Endothelial cell of umbilical vein (primary cell): ENCODE measurements around the gene SLC25A34. TPM values are rescaled to one million over a fixed set of nuclear protein-coding genes. Genes with fewer than 3 reads are reported as not detected.

ENCODE experiments used
- BruUV-seq: library from RNA; stranded (reverse); fragments of 400-500 nt; replicated peaks from 2 replicates; lab custom pipeline; 2021; lab: Mats Ljungman, UMichigan
- CTCF ChIA-PET: fragments of 300-600, 350-600 bp; sonication (Branson Sonifier 250); formaldehyde crosslinking; loops from one replicate; lab custom pipeline; 2021; ENCODE audit warnings: antibody characterized with exemption, inconsistent platforms; lab: Charles Lee
- POLR2A ChIA-PET: fragments of 300-600, 350-600 bp; sonication (Branson Sonifier 250); formaldehyde crosslinking; loops from one replicate; lab custom pipeline; 2021; ENCODE audit warnings: antibody characterized with exemption, inconsistent platforms; lab: Charles Lee
- DNase-seq: peaks from one replicate; pipeline ENCODE4 v3.0.0-alpha.2; 2011; ENCODE audit warnings: low read depth, low spot score
- FAIRE-seq: peaks from 2 replicates; lab custom pipeline; 2011; peaks lifted over from hg19 to GRCh38; lab: Jason Lieb, UNC
- H2AFZ ChIP-seq: 2 replicates; pipeline ENCODE4 v1.6.0; 2012; ENCODE audit warnings: low read depth, low read length, control low read depth, inconsistent platforms
- H3K27ac ChIP-seq: 2 replicates; pipeline ENCODE4 v1.5.1; 2011; ENCODE audit warnings: low read depth, mild to moderate bottlenecking, control low read depth, low read length, moderate library complexity; ENCODE audit not compliant: insufficient read depth
- H3K27me3 ChIP-seq, 2 experiments: 2 replicates each; pipeline versions ENCODE4 v1.6.0 to v1.6.1; 2011; ENCODE audit warnings: low read length in 2 of 2, mixed read lengths in 1 of 2; ENCODE audit not compliant: control insufficient read depth in 2 of 2, insufficient read depth in 2 of 2
- H3K36me3 ChIP-seq, 2 experiments: 2 replicates in 1 of 2; 3 replicates in 1 of 2; pipeline ENCODE4 v1.5.1; 2011; ENCODE audit warnings: low read length in 2 of 2, mild to moderate bottlenecking in 1 of 2, moderate library complexity in 1 of 2; ENCODE audit not compliant: control insufficient read depth in 2 of 2, insufficient read depth in 2 of 2; ENCODE audit errors: extremely low read depth in 1 of 2
- H3K4me1 ChIP-seq: 3 replicates; pipeline ENCODE4 v1.5.1; 2011; ENCODE audit warnings: mild to moderate bottlenecking, low read length; ENCODE audit not compliant: control insufficient read depth, insufficient read depth; ENCODE audit errors: extremely low read depth
- H3K4me2 ChIP-seq: 2 replicates; pipeline ENCODE4 v1.6.1; 2011; ENCODE audit warnings: low read length, control low read depth, mixed read lengths; ENCODE audit not compliant: insufficient read depth
- H3K4me3 ChIP-seq, 3 experiments: fragments of 200-600 bp in 1 of 3; sonication (generic), shearing (Covaris generic) in 1 of 3; replicated peaks in 1 of 3; 2 replicates each; pipeline ENCODE4 v1.5.1; 2011 to 2016; ENCODE audit warnings: control low read depth in 3 of 3, low read length in 3 of 3, mild to moderate bottlenecking in 2 of 3, inconsistent platforms in 1 of 3, low read depth in 1 of 3, moderate library complexity in 1 of 3; ENCODE audit not compliant: insufficient read depth in 1 of 3
- H3K79me2 ChIP-seq: 2 replicates; pipeline ENCODE4 v1.6.0; 2012; ENCODE audit warnings: low read length, inconsistent platforms; ENCODE audit not compliant: control insufficient read depth, insufficient read depth
- H3K9ac ChIP-seq: replicated peaks from 2 replicates; pipeline ENCODE3; 2011; ENCODE audit warnings: low read length, control low read depth; ENCODE audit not compliant: insufficient read depth; ENCODE audit errors: extremely low read depth
- H3K9me1 ChIP-seq: replicated peaks from 3 replicates; pipeline ENCODE4 v1.6.0; 2011; ENCODE audit warnings: mild to moderate bottlenecking, low read length; ENCODE audit not compliant: control insufficient read depth, insufficient read depth; ENCODE audit errors: extremely low read depth
- H3K9me3 ChIP-seq: replicated peaks from 2 replicates; pipeline ENCODE4 v1.5.1; 2012; ENCODE audit warnings: low read length, inconsistent platforms; ENCODE audit not compliant: control insufficient read depth, insufficient read depth
- H4K20me1 ChIP-seq: replicated peaks from 2 replicates; pipeline ENCODE3; 2011; ENCODE audit warnings: mild to moderate bottlenecking, low read length; ENCODE audit not compliant: control insufficient read depth, insufficient read depth; ENCODE audit errors: extremely low read depth
- CTCF ChIP-seq, 2 donors: IDR thresholded peaks; 1 replicate in 1 of 2; 2 replicates in 1 of 2; pipeline ENCODE4 v1.5.1; 2011; ENCODE audit warnings: low read length in 2 of 2, mild to moderate bottlenecking in 2 of 2, moderate library complexity in 2 of 2, control low read depth in 1 of 2, inconsistent platforms in 1 of 2, low read depth in 1 of 2; ENCODE audit not compliant: insufficient read depth in 1 of 2; ENCODE audit errors: extremely low read depth in 1 of 2
- EZH2 ChIP-seq: IDR thresholded peaks from 2 replicates; pipeline ENCODE4 v1.6.1; 2012; ENCODE audit warnings: borderline replicate concordance, low read depth, mild to moderate bottlenecking, moderate library complexity, low read length, inconsistent platforms; ENCODE audit not compliant: severe bottlenecking
- FOS ChIP-seq: IDR thresholded peaks from 2 replicates; pipeline ENCODE4 v1.6.1; 2011; ENCODE audit warnings: mild to moderate bottlenecking, low read length, moderate library complexity, borderline replicate concordance; ENCODE audit not compliant: insufficient read depth
- GATA2 ChIP-seq: IDR thresholded peaks from 2 replicates; pipeline ENCODE4 v1.7.0; 2011; ENCODE audit warnings: low read depth, mild to moderate bottlenecking, moderate library complexity, mixed read lengths, low read length; ENCODE audit not compliant: insufficient read length, insufficient read depth
- JUN ChIP-seq: IDR thresholded peaks from 2 replicates; pipeline ENCODE4 v1.6.1; 2011; ENCODE audit warnings: borderline replicate concordance, low read depth; ENCODE audit not compliant: insufficient read length, insufficient read depth
- MAX ChIP-seq: IDR thresholded peaks from 2 replicates; pipeline ENCODE4 v1.6.1; 2011; ENCODE audit not compliant: insufficient read depth, insufficient read length
- MYC ChIP-seq: IDR thresholded peaks from one replicate; pipeline ENCODE4 v1.6.1; 2011; ENCODE audit warnings: mild to moderate bottlenecking, low read depth, low read length
- POLR2A ChIP-seq: IDR thresholded peaks from 2 replicates; pipeline ENCODE4 v1.6.1; 2012; ENCODE audit warnings: low read depth, mild to moderate bottlenecking, control low read depth, low read length
- POLR2AphosphoS5 ChIP-seq: IDR thresholded peaks from 2 replicates; pipeline ENCODE4 v1.6.1; 2012; ENCODE audit warnings: low read depth, mild to moderate bottlenecking, control low read depth, low read length, moderate library complexity; ENCODE audit not compliant: insufficient read depth
- dilution Hi-C: fragments of 300-500 bp; cut with MboI; formaldehyde crosslinking; loops from one replicate; pipeline ENCODE4 v1.15.0; 2019; ENCODE audit warnings: low sequenced_read_pairs; ENCODE audit not compliant: extremely low pct_ligation_motif_present
- intact Hi-C: fragments of 100-400 bp; cut with micrococcal nuclease; formaldehyde crosslinking; loops from one replicate; pipeline ENCODE4 v1.10.0; 2022
- polyA plus RNA-seq, 4 experiments: library from polyadenylated mRNA; depleted of rRNA in 3 of 4; stranded (reverse) in 3 of 4; unstranded in 1 of 4; fragments of >200 nt; gene quantifications; 2 replicates each; pipeline versions ENCODE4 v1.2.1 to v1.2.3, GENCODE V29; 2011 to 2012; ENCODE audit warnings: missing spikeins in 1 of 4
- total RNA-seq: library from RNA; stranded (reverse); gene quantifications from 2 replicates; pipeline ENCODE4 v1.2.3, GENCODE V29; 2021

The SLC25A34 gene
- total and polyA plus RNA-seq, 2 donors (not counting 3 experiments of a cell fraction or from before 2014, with no cell fraction given): 0.90 to 1.1 TPM

- POLR2A ChIA-PET: no interaction called here
- intact Hi-C loops: no loop called here
Observed at GRCh38 chr1:15709226-15709625, 26.8 kb upstream of the SLC25A34 start.

GRCh38 chr1:15712168-15712567 lies 23.9 kb upstream of the SLC25A34 start:
- TF ChIP-seq POLR2A: no peak
- no peak for TF ChIP-seq MAX
- no peak for TF ChIP-seq GATA2
- TF ChIP-seq JUN: no peak
- TF ChIP-seq MYC: no peak
- TF ChIP-seq POLR2AphosphoS5: no peak
- no peak for TF ChIP-seq FOS
- no peak for TF ChIP-seq EZH2
- TF ChIP-seq CTCF (IDR thresholded peaks at IDR 0.05; ENCODE audit: extremely low read depth in 1 of 2, insufficient read depth in 1 of 2, low read depth in 1 of 2, low read length in 2 of 2): no peak

More at GRCh38 chr1:15709226-15709625, 26.8 kb upstream of the SLC25A34 start:
- peaks cover 2% of the 10 kb centered on the region for H4K20me1 ChIP-seq
- no peaks in the 10 kb centered on the region for H3K9me1 ChIP-seq
- H3K4me1 ChIP-seq: no peaks in the 10 kb centered on the region
- DNase-seq: no peak
- no peaks in the 10 kb centered on the region for H3K9me3 ChIP-seq
- no peaks in the 10 kb centered on the region for H3K27me3 ChIP-seq
- H3K9ac ChIP-seq: no peak overlapping the region
- H3K27ac ChIP-seq: no peak overlapping the region
- no peak overlapping the region for H3K4me2 ChIP-seq
- no peak overlapping the region for H3K4me3 ChIP-seq
- no peak overlapping the region for H2AFZ ChIP-seq
- no peak for TF ChIP-seq POLR2AphosphoS5
- peaks cover 0 to 4% of the 10 kb centered on the region in 2 experiments for H3K36me3 ChIP-seq
- CTCF ChIA-PET: no interaction called here
- dilution Hi-C loops: no loop called here
- peaks cover 18% of the 10 kb centered on the region for H3K79me2 ChIP-seq
- FAIRE-seq: no peak
- BruUV-seq: no TSS peak

More at GRCh38 chr1:15712168-15712567, 23.9 kb upstream of the SLC25A34 start:
- intact Hi-C loops: no loop called here
- POLR2A ChIA-PET: interaction anchor here (0.7 kb wide), 1 partner anchor 9 kb away, joined by 5 read pairs; no protein-coding TSS in a partner anchor
- Histone ChIP-seq H3K4me3 (no peak overlapping the region), H3K9me3 (no peaks in the 10 kb centered on the region), H3K27ac (no peak overlapping the region), H3K27me3 (no peaks in the 10 kb centered on the region), H3K9me1 (no peaks in the 10 kb centered on the region), H3K9ac (no peak overlapping the region), H4K20me1 (peaks cover 2% of the 10 kb centered on the region), H3K79me2 (peaks cover 10% of the 10 kb centered on the region), H3K4me1 (no peaks in the 10 kb centered on the region), H3K4me2 (no peak overlapping the region), H2AFZ (no peak overlapping the region), H3K36me3 (peaks cover 6% of the 10 kb centered on the region in 2 experiments)
- no peak for DNase-seq
- CTCF ChIA-PET: interaction anchor here (0.9 kb wide), 1 partner anchor 25 kb away, joined by 3 read pairs; no protein-coding TSS in a partner anchor
- no peak for FAIRE-seq
- BruUV-seq: no TSS peak
- dilution Hi-C loops: no loop called here
